Measurements from ENCODE around the gene MTRF1L. TPM values are rescaled to one million over a fixed set of nuclear protein-coding genes. Genes with fewer than 3 reads are reported as not detected.

MTRF1L gene
- polyA plus RNA-seq, 1 experiment: 8.1 TPM

DNA sequence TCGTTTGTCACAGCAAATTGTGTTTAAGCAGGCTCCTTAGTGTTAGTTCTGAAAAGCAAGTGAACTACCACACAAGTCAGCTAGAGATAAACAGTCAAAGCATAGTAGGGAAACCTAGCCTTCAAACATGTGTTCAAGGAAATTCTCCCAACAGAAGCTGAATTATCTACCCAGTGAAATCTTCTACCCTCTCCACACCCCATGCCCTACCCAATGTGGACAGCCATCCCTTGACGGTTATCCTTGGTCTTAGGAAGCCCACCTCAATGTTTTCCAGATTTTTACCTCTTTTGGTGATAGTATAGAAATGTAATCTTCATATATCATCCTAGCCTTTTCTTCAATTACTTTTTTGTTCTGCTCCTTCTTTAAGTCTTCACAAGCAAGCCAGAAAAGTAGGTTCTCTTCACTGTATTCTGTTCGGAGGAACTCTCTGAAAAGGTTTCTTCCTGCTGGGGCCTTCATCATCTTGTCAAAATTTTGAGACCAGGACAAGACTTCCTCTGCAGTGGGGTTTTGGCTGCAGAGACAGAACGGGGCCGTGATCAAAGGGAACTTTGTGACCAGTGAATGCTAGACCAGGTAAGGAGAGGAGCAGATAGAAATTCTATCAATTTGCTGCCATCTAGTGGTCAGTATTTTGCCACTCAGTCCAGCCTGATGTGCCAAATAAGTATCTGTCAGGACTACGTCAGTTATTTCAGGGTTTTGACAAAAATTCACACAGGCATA is 21.6 kb upstream of the MTRF1L start:
- POLR2A ChIA-PET: no interaction called here
- Histone ChIP-seq H3K4me3 (ENCODE audit: low read depth, low read length) (no peak overlapping the region), H3K27me3 (ENCODE audit: control insufficient read depth, insufficient read depth, low read length) (no peaks in the 10 kb centered on the region), H3K36me3 (ENCODE audit: control insufficient read depth, insufficient read depth, low read length) (no peaks in the 10 kb centered on the region)
- TF ChIP-seq, protein P1, sequence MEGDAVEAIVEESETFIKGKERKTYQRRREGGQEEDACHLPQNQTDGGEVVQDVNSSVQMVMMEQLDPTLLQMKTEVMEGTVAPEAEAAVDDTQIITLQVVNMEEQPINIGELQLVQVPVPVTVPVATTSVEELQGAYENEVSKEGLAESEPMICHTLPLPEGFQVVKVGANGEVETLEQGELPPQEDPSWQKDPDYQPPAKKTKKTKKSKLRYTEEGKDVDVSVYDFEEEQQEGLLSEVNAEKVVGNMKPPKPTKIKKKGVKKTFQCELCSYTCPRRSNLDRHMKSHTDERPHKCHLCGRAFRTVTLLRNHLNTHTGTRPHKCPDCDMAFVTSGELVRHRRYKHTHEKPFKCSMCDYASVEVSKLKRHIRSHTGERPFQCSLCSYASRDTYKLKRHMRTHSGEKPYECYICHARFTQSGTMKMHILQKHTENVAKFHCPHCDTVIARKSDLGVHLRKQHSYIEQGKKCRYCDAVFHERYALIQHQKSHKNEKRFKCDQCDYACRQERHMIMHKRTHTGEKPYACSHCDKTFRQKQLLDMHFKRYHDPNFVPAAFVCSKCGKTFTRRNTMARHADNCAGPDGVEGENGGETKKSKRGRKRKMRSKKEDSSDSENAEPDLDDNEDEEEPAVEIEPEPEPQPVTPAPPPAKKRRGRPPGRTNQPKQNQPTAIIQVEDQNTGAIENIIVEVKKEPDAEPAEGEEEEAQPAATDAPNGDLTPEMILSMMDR (IDR thresholded peaks at IDR 0.05; ENCODE audit: insufficient read depth, low read depth, low read length): peak; percentile 80
- DNase-seq (ENCODE audit: low read depth): no peak
- CTCF ChIA-PET: interaction anchor here (0.7 to 2.7 kb wide), 8 partner anchors 10 to 159 kb away, joined by 3 to 12 read pairs (median 4); no protein-coding TSS in a partner anchor

DNA sequence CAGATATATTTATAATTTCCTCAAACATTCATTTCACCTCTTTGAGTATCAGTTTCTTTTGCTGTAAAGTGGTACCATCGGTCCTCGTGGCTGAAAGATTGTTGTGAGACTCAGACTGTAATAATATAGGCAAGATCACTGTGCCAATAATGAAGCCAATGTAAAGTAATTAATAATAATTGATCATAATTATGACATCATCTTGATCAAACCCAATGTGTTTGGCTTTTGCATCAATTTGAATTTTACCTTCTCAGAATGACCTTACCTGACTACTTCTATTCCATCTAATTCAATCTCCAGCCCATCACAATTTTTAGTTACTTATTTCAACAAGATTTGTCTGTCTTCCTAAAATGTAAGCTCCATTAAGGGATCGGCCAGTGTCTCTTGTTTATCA is 15.8 kb upstream of the MTRF1L start:
- TF ChIP-seq, protein P1 (IDR thresholded peaks at IDR 0.05; ENCODE audit: insufficient read depth, low read depth, low read length): no peak
- Histone ChIP-seq H3K4me3 (ENCODE audit: low read depth, low read length) (no peak overlapping the region), H3K27me3 (ENCODE audit: control insufficient read depth, insufficient read depth, low read length) (no peaks in the 10 kb centered on the region), H3K36me3 (ENCODE audit: control insufficient read depth, insufficient read depth, low read length) (no peaks in the 10 kb centered on the region)
- no peak for DNase-seq (ENCODE audit: low read depth)
- CTCF ChIA-PET: no interaction called here
- POLR2A ChIA-PET: no interaction called here

- no peak for DNase-seq (ENCODE audit: low read depth)
Measured at GRCh38 chr6:153016846-153017245, 14.3 kb upstream of the MTRF1L start.

DNA sequence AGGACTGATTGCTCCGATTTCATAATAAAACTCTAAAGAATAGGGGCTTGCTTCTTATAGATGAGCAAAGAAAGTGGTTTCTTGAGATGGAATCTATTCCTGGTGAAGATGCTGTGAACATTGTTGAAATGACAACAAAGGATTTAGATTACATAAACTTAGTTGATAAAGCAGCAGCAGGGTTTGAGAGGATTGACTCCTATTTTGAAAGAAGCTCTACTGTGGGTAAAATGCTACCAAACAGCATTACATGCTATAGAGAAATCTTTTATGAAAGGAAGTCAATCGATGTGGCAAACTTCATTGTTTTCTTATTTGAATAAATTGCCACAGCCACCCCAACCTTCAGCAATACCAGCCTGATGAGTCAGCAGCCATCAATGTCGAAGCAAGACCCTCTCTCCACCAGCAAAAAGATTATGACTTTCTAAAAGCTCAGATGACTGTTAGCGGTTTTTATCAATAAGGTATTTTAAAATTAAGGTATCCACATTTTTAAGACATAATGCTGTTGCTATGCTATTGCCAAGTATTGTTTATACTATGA is 12.7 kb upstream of the MTRF1L start:
- ChIA-PET POLR2A (interaction anchor here (0.6 kb wide), 1 partner anchor 1123 kb away, joined by 5 read pairs; no protein-coding TSS in a partner anchor), CTCF (no interaction called here)
- H3K27me3 ChIP-seq (ENCODE audit: control insufficient read depth, insufficient read depth, low read length): no peaks in the 10 kb centered on the region
- no peak overlapping the region for H3K4me3 ChIP-seq (ENCODE audit: low read depth, low read length)
- DNase-seq (ENCODE audit: low read depth): no peak
- no peaks in the 10 kb centered on the region for H3K36me3 ChIP-seq (ENCODE audit: control insufficient read depth, insufficient read depth, low read length)
- TF ChIP-seq, protein P1 (IDR thresholded peaks at IDR 0.05; ENCODE audit: insufficient read depth, low read depth, low read length): no peak

More at GRCh38 chr6:153016846-153017245, 14.3 kb upstream of the MTRF1L start:
- CTCF ChIA-PET: no interaction called here
- TF ChIP-seq, protein P1 (IDR thresholded peaks at IDR 0.05; ENCODE audit: insufficient read depth, low read depth, low read length): no peak
- POLR2A ChIA-PET: no interaction called here
- Histone ChIP-seq H3K36me3 (ENCODE audit: control insufficient read depth, insufficient read depth, low read length) (no peaks in the 10 kb centered on the region), H3K4me3 (ENCODE audit: low read depth, low read length) (no peak overlapping the region), H3K27me3 (ENCODE audit: control insufficient read depth, insufficient read depth, low read length) (no peaks in the 10 kb centered on the region)

DNA sequence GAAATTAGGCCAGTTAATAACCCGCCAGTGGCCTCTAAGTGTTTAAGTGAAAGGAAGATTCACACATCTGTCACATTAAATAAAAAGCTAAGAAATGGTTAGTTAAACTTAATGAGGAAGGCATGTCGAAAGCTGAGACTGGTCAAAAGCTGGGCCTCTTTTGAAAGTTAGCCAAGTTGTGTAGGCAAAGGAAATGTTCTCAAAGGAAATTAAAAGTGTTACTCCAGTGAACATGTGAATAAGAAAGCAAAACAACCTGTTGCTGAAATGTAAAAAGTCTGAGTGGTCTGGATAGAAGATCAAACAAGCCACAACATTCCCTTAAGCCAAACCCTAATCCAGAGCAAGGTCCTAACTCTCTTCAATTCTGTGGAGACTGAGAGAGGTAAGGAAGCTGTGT is 10.9 kb upstream of the MTRF1L start:
- Histone ChIP-seq H3K4me3 (ENCODE audit: low read depth, low read length) (no peak overlapping the region), H3K36me3 (ENCODE audit: control insufficient read depth, insufficient read depth, low read length) (no peaks in the 10 kb centered on the region), H3K27me3 (ENCODE audit: control insufficient read depth, insufficient read depth, low read length) (no peaks in the 10 kb centered on the region)
- TF ChIP-seq, protein P1 (IDR thresholded peaks at IDR 0.05; ENCODE audit: insufficient read depth, low read depth, low read length): no peak
- DNase-seq (ENCODE audit: low read depth): no peak
- CTCF ChIA-PET: interaction anchor here (1.7 kb wide), 1 partner anchor 11 kb away, joined by 4 read pairs; no protein-coding TSS in a partner anchor
- POLR2A ChIA-PET: no interaction called here
